OCI-LY1 (cell line): ENCODE measurements around the gene KCNMA1.

Experiments
- H2AFZ ChIP-seq: fragments of 200-600 bp; sonication (generic), shearing (Covaris generic); 2 replicates; pipeline ENCODE4 v1.6.0; 2014; ENCODE audit warnings: antibody characterized with exemption, mild to moderate bottlenecking, low read length
- H3F3A ChIP-seq: fragments of 200-600 bp; sonication (generic), shearing (Covaris generic); 2 replicates; pipeline ENCODE4 v1.6.0; 2014; ENCODE audit warnings: mild to moderate bottlenecking, antibody characterized with exemption, low read length, moderate library complexity; ENCODE audit not compliant: insufficient read depth
- H3K27ac ChIP-seq: fragments of 200-600 bp; sonication (generic); 2 replicates; pipeline ENCODE4 v1.5.1; 2014; ENCODE audit warnings: low read length, mixed run types, mild to moderate bottlenecking, low read depth; ENCODE audit not compliant: poor library complexity, severe bottlenecking
- H3K27me3 ChIP-seq: fragments of 200-600 bp; sonication (generic); 2 replicates; pipeline ENCODE4 v1.6.0; 2014; ENCODE audit warnings: antibody characterized with exemption, mild to moderate bottlenecking, low read length, moderate library complexity; ENCODE audit not compliant: insufficient read depth
- H3K36me3 ChIP-seq: fragments of 200-600 bp; sonication (generic); 2 replicates; pipeline ENCODE4 v1.6.1; 2014; ENCODE audit warnings: mild to moderate bottlenecking, antibody characterized with exemption, low read length, moderate library complexity, mixed read lengths; ENCODE audit not compliant: insufficient read depth
- H3K4me1 ChIP-seq: fragments of 200-600 bp; sonication (generic); 2 replicates; pipeline ENCODE4 v1.5.1; 2014; ENCODE audit warnings: mild to moderate bottlenecking, low read length, moderate library complexity; ENCODE audit not compliant: insufficient read depth, severe bottlenecking
- H3K4me2 ChIP-seq: fragments of 200-600 bp; sonication (generic), shearing (Covaris generic); 2 replicates; pipeline ENCODE4 v1.6.1; 2014; ENCODE audit warnings: low read length
- H3K4me3 ChIP-seq: fragments of 200-600 bp; sonication (generic); 2 replicates; pipeline ENCODE4 v1.5.1; 2014; ENCODE audit warnings: low read length, low read depth, mild to moderate bottlenecking, mixed read lengths; ENCODE audit not compliant: poor library complexity, severe bottlenecking
- H3K79me2 ChIP-seq: fragments of 200-600 bp; shearing (Covaris generic); 2 replicates; pipeline ENCODE4 v1.6.1; 2016; ENCODE audit warnings: mixed run types, low read length, mixed read lengths; ENCODE audit not compliant: insufficient read depth
- H3K9ac ChIP-seq: fragments of 200-600 bp; sonication (generic), shearing (Covaris generic); 2 replicates; pipeline ENCODE4 v1.6.1; 2014; ENCODE audit warnings: mild to moderate bottlenecking, low read length, mixed read lengths
- H3K9me2 ChIP-seq: fragments of 200-600 bp; sonication (generic), shearing (Covaris generic); 2 replicates; pipeline ENCODE4 v1.6.1; 2014; ENCODE audit warnings: low read depth, mild to moderate bottlenecking, low read length, mixed read lengths
- H3K9me3 ChIP-seq: fragments of 200-600 bp; shearing (Covaris generic); 2 replicates; pipeline ENCODE4 v1.6.1; 2014; ENCODE audit warnings: low read length, mixed read lengths
- H4K20me1 ChIP-seq: fragments of 200-600 bp; sonication (generic), shearing (Covaris generic); 2 replicates; pipeline ENCODE4 v1.6.0; 2016; ENCODE audit warnings: mild to moderate bottlenecking, low read length; ENCODE audit not compliant: insufficient read depth
- EZH2 ChIP-seq: fragments of 200-600 bp; sonication (generic), shearing (Covaris generic); IDR thresholded peaks from 2 replicates; pipeline ENCODE4 v1.8.0; 2017; ENCODE audit warnings: borderline replicate concordance, mixed run types, mild to moderate bottlenecking, antibody characterized with exemption, low read length, moderate library complexity, mixed read lengths
- TF ChIP-seq, protein P1 (sequence below): fragments of 200-600 bp; sonication (generic), shearing (Covaris generic); IDR thresholded peaks from 2 replicates; pipeline ENCODE4 v1.5.1; 2017; ENCODE audit warnings: mild to moderate bottlenecking, antibody characterized with exemption, low read length, moderate library complexity, mixed read lengths

KCNMA1 gene

DNA sequence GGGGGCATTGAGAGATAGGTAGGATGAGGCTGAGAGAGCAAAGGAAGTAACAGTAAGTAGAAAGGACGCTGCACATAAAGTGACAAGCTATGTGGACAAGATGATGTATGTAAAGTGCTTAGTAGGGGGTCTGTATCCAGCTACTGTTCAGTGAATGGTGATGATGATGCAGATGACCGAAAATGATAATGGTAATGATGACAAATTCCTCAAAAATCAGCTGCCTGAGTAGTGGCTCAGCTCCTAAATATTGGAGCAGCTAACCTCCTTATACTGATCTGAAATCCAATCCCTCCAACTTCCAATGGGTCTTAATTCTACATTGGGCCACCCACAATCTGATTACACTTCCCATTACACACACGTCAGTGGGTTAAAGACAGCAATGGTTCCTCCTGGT is 27.1 kb upstream of the KCNMA1 start:
- TF ChIP-seq EZH2, result no peak
- TF ChIP-seq, protein P1, sequence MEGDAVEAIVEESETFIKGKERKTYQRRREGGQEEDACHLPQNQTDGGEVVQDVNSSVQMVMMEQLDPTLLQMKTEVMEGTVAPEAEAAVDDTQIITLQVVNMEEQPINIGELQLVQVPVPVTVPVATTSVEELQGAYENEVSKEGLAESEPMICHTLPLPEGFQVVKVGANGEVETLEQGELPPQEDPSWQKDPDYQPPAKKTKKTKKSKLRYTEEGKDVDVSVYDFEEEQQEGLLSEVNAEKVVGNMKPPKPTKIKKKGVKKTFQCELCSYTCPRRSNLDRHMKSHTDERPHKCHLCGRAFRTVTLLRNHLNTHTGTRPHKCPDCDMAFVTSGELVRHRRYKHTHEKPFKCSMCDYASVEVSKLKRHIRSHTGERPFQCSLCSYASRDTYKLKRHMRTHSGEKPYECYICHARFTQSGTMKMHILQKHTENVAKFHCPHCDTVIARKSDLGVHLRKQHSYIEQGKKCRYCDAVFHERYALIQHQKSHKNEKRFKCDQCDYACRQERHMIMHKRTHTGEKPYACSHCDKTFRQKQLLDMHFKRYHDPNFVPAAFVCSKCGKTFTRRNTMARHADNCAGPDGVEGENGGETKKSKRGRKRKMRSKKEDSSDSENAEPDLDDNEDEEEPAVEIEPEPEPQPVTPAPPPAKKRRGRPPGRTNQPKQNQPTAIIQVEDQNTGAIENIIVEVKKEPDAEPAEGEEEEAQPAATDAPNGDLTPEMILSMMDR, result no peak
- Histone ChIP-seq H3K9ac (no peak overlapping the region), H3K9me2 (no peaks in the 10 kb centered on the region), H3K79me2 (no peaks in the 10 kb centered on the region), H3K36me3 (no peaks in the 10 kb centered on the region), H2AFZ (no peak overlapping the region), H4K20me1 (no peaks in the 10 kb centered on the region), H3K9me3 (no peaks in the 10 kb centered on the region), H3K27ac (no peak overlapping the region), H3F3A (no peaks in the 10 kb centered on the region), H3K4me3 (no peak overlapping the region), H3K27me3 (no peaks in the 10 kb centered on the region), H3K4me2 (no peak overlapping the region), H3K4me1 (no peaks in the 10 kb centered on the region)

DNA sequence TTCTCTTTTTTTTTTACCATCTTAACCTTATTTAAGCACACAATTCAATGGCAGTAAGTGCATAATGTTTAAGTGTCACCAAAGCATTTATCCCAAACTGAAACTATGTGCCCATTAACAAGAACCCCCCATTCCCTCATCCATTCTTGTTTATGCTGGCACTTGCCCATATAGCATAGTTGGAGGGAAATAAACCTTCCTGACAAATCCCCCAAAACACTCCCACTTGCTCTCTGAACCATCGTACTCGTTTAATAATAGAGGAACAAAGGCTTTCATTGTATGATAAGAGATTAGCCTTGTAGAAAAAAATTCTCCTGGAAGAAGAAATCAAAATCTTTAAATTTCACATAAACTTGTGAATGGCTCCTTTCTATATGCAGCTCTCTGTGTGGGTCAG is 26.4 kb upstream of the KCNMA1 start:
- H3K9me2 ChIP-seq, result no peaks in the 10 kb centered on the region
- no peaks in the 10 kb centered on the region for H3K36me3 ChIP-seq
- no peaks in the 10 kb centered on the region for H3F3A ChIP-seq
- H3K27ac ChIP-seq, result no peak overlapping the region
- no peak overlapping the region for H2AFZ ChIP-seq
- no peaks in the 10 kb centered on the region for H4K20me1 ChIP-seq
- no peak overlapping the region for H3K4me2 ChIP-seq
- no peaks in the 10 kb centered on the region for H3K9me3 ChIP-seq
- H3K4me3 ChIP-seq, result no peak overlapping the region
- H3K27me3 ChIP-seq, result no peaks in the 10 kb centered on the region
- no peaks in the 10 kb centered on the region for H3K4me1 ChIP-seq
- TF ChIP-seq EZH2, result no peak
- TF ChIP-seq, protein P1, result no peak
- no peak overlapping the region for H3K9ac ChIP-seq
- no peaks in the 10 kb centered on the region for H3K79me2 ChIP-seq

DNA sequence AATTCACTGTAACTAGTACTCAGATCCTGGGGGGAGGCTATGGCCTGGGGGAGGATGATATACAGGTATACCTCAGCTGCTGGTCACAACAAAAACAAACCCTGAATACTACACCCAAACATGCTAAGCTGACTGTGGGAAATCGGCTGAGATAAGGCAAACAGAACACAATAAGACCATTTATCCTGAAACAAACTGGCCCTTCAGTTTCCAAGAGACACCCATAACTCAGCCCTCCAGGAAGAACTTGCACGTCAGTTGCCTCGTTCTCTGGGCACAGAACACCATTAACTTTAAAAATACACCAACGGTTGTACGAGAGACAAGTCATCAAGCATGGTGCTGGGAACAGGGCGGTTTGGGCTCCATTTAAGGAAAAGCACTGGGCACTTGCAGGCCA is 24.1 kb upstream of the KCNMA1 start:
- H3K79me2 ChIP-seq, result no peaks in the 10 kb centered on the region
- H3K4me3 ChIP-seq, result no peak overlapping the region
- no peak overlapping the region for H2AFZ ChIP-seq
- H3K9me3 ChIP-seq, result no peaks in the 10 kb centered on the region
- H3F3A ChIP-seq, result no peaks in the 10 kb centered on the region
- no peak overlapping the region for H3K4me2 ChIP-seq
- H3K4me1 ChIP-seq, result no peaks in the 10 kb centered on the region
- no peak overlapping the region for H3K27ac ChIP-seq
- H3K9me2 ChIP-seq, result no peaks in the 10 kb centered on the region
- no peaks in the 10 kb centered on the region for H4K20me1 ChIP-seq
- H3K36me3 ChIP-seq, result no peaks in the 10 kb centered on the region
- H3K9ac ChIP-seq, result no peak overlapping the region
- TF ChIP-seq EZH2, result no peak
- TF ChIP-seq, protein P1, result no peak
- no peaks in the 10 kb centered on the region for H3K27me3 ChIP-seq
